Colonic mucosa (tissue), 4 donors: ENCODE data around the gene MINDY4B. TPM values are rescaled to one million over a fixed set of nuclear protein-coding genes. Genes with fewer than 3 reads are reported as not detected.

Experiments used
- DNase-seq: peaks from one replicate; pipeline ENCODE4 v3.0.0-alpha.2; 2020
- H3K27ac ChIP-seq: fragments of 200-600 bp; one replicate; pipeline ENCODE4 v1.8.0; 2021
- H3K27me3 ChIP-seq: fragments of 200-600 bp; one replicate; pipeline ENCODE4 v1.8.0; 2021
- H3K36me3 ChIP-seq: fragments of 200-600 bp; one replicate; pipeline ENCODE4 v1.8.0; 2021
- H3K4me1 ChIP-seq: fragments of 200-600 bp; one replicate; pipeline ENCODE4 v1.8.0; 2021; ENCODE audit warnings: mild to moderate bottlenecking
- H3K4me3 ChIP-seq: fragments of 200-600 bp; one replicate; pipeline ENCODE4 v1.8.0; 2021
- H3K9ac ChIP-seq, 2 donors: one replicate each; pipeline ENCODE4 v1.7.0; 2013; ENCODE audit warnings: control low read depth in 2 of 2, low read depth in 2 of 2, low read length in 2 of 2
- H3K9me3 ChIP-seq: fragments of 200-600 bp; one replicate; pipeline ENCODE4 v1.8.0; 2021
- CTCF ChIP-seq: fragments of 200-600 bp; IDR thresholded peaks from one replicate; pipeline ENCODE4 v1.8.0; 2022; ENCODE audit warnings: antibody characterized with exemption, mild to moderate bottlenecking
- intact Hi-C: fragments of 100-400 bp; cut with DNase I; formaldehyde crosslinking; loops from one replicate; pipeline ENCODE4 v1.14.1; 2022
- total RNA-seq, 2 donors: library from RNA; stranded (reverse); fragmentation: NEBNext Ultra II Directional in 1 of 2; extraction: Animal tissue kit (Norgen Biotek cat#: 25700) in 1 of 2; gene quantifications; one replicate each; pipeline ENCODE4 v1.2.1, GENCODE V29; 2021
- donor health status: healthy.
- donor health status: DM: no; HTN: no; CAD: no.
- donor health status: DM: no; HTN: no; CAD: no.

MINDY4B gene
- total RNA-seq, 2 donors from 2014 or later = not detected

- no peak overlapping the region for H3K27ac ChIP-seq
- TF ChIP-seq CTCF = no peak
- no peaks in the 10 kb centered on the region for H3K36me3 ChIP-seq
- intact Hi-C loops = no loop called here
- no peak for DNase-seq
- H3K9me3 ChIP-seq = no peaks in the 10 kb centered on the region
- H3K9ac ChIP-seq = no peak overlapping the region
- no peaks in the 10 kb centered on the region for H3K27me3 ChIP-seq
- H3K4me3 ChIP-seq = no peak overlapping the region
- H3K4me1 ChIP-seq = no peaks in the 10 kb centered on the region
Measured at GRCh38 chr3:150933473-150933995, 28.3 kb upstream of the MINDY4B start.

- no peaks in the 10 kb centered on the region for H3K36me3 ChIP-seq
- H3K9me3 ChIP-seq = no peaks in the 10 kb centered on the region
- no peak for DNase-seq
- H3K4me3 ChIP-seq = no peak overlapping the region
- no peak for TF ChIP-seq CTCF
- intact Hi-C loops = no loop called here
- no peak overlapping the region for H3K9ac ChIP-seq
- H3K27me3 ChIP-seq = no peaks in the 10 kb centered on the region
- H3K27ac ChIP-seq = no peak overlapping the region
- no peaks in the 10 kb centered on the region for H3K4me1 ChIP-seq
Measured at GRCh38 chr3:150931745-150932144, 26.5 kb upstream of the MINDY4B start.

DNA sequence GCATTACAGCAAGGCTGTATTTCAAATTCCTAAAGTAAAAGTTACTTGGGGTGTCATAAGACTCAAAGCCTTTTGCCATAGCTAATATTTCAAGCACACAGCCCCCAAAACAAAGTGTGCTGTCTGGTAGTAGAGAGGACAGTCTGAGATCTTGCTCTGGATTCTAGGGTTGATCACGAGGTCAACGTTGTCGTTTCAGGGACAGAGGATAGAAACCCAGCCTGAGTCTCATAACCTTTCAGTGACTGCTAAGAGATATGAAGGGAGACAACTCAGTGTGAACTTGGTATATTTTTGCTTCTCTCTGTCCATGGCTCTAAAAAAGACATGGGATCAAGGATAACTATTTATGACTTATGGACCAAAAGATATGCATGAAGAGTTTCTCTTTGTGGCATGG, 25.6 kb upstream of the MINDY4B start:
- TF ChIP-seq CTCF = no peak
- Histone ChIP-seq H3K4me1 (no peaks in the 10 kb centered on the region), H3K9me3 (no peaks in the 10 kb centered on the region), H3K27me3 (no peaks in the 10 kb centered on the region), H3K9ac (no peak overlapping the region), H3K27ac (no peak overlapping the region), H3K4me3 (no peak overlapping the region), H3K36me3 (no peaks in the 10 kb centered on the region)
- intact Hi-C loops = no loop called here
- DNase-seq = no peak

- no peaks in the 10 kb centered on the region for H3K9me3 ChIP-seq
- no peak for TF ChIP-seq CTCF
- no peaks in the 10 kb centered on the region for H3K36me3 ChIP-seq
- H3K27ac ChIP-seq = no peak overlapping the region
- DNase-seq = no peak
- H3K27me3 ChIP-seq = no peaks in the 10 kb centered on the region
- no peak overlapping the region for H3K9ac ChIP-seq
- H3K4me1 ChIP-seq = no peaks in the 10 kb centered on the region
- no peak overlapping the region for H3K4me3 ChIP-seq
- intact Hi-C loops = no loop called here
Measured at GRCh38 chr3:150928234-150928633, 23.0 kb upstream of the MINDY4B start.

DNA sequence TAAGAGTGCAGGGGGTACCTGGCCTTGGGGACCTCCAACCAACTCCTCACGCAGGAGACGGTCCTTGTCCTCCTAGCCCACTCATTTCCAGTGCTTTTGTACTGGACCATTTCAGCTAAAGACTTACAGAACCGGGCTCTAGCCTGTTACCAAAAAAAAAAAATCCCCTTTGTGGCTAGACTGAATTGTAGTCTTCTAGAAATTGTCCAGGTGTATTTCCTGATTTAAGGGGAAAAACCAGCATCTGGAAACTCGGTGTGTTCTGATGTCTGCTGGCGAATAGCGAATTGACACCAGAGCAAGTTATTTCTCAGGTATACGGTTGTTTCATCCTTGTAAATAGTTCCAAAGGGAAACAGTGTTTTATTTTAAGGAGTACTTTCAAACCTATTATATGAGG, 21.1 kb upstream of the MINDY4B start:
- Histone ChIP-seq H3K27ac (no peak overlapping the region), H3K9me3 (no peaks in the 10 kb centered on the region), H3K4me3 (no peak overlapping the region), H3K27me3 (no peaks in the 10 kb centered on the region), H3K36me3 (no peaks in the 10 kb centered on the region), H3K9ac (no peak overlapping the region), H3K4me1 (no peaks in the 10 kb centered on the region)
- no peak for DNase-seq
- intact Hi-C loops = loop anchor here (2.0 kb wide), 1 partner anchor 218 kb away; no protein-coding TSS in a partner anchor
- no peak for TF ChIP-seq CTCF
